ENCODE results near the gene YWHAE.
"Not testable (repeated sequence)": the region's sequence is repeated elsewhere in the genome, so short reads cannot be mapped to it uniquely, and the experiment has no call there.

Gene YWHAE

DNA sequence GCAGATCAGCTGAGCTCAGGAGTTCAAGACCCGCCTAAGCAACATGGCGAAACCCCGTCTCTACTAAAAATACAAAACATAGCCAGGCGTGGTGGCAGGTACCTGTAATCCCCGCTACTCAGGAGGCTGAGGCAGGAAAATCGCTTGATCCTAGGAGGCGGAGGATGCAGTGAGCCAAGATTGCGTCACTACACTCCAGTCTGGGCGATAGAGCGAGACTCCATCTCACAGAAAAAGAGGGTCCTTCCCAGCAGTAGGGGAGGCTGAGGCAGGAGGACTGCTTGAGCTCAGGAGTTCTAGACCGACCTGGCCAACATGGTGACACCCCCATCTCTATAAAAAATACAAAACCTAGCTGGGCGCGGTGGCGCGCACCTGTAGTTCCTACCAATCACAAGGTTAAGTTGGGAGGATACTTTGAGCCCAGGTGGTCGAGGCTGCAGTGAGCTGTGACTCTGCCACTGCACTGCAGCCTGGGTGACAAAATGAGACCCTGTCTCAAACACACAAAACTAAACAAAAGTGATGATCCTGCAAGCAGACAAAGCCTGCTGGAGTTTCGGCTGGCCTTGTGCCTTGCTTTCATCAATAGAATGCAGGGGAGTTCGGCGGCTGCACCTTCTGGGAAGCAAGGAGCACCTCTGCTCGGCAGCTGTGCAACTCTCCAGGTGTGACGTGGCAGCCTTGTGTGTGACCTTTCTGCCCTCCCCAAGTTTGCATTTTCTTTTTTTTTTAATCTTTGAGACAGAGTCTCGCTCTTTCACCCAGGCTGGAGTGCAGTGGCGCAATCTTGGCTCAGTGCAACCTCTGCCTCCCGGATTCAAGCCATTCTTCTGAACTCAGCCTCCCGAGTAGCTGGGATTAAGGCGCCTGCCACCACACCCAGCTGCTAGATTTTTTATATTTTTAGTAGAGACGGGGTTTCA lies 12.4 kb upstream of the YWHAE start:
- DNase-seq = no peak

DNA sequence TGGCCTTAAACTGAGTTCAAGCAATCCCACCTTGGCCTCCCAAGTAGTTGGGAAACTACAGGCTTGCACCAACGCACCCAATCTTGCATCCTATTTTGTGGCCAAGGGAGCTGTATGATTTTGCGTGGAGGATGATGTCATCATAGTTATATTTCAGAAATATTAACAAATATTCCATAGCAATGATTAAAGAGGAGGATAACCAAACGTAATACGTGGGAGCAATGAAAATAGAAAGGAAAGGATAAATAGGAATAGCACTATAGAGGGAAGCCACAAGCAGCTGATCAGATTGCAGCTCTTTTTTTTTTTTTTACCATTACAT lies 2.2 kb upstream of the YWHAE start:
- no peak for DNase-seq

DNA sequence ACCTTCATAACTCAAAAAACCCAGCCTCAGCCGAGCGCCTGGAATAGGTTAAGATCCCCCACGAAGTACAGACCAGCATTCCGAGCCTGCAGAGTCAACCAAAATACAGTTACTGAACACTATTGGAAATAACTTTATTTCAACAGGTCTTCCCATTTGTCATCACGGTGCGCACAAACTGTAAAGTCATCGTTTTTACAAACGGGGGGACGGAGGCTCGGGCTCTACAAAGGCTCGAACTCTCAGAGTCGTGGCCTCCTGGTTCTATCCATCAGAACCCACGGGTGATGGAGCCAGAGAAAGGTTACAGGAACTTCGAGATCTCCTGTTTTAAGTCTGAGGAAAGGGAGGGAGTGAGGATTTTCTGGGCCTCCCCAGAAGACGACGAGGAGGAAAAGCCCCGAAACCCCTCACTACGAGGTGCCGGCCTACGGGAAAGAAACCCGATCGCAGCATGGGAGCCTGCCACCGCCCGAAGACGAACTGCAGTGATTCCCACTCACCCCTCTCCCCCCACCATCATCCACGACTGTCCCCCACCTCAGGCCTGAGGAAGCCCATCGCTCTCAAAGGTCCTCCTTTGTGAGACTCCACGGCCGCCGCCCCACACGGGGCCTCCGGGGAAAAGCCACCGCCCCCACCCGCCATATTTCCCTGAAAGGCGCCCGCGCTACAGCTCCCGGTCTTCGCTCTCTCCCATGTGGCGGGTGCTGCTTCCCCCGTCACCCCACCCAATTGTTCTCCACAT lies 917 bp downstream of the YWHAE start:
- DNase-seq = no peak

DNA sequence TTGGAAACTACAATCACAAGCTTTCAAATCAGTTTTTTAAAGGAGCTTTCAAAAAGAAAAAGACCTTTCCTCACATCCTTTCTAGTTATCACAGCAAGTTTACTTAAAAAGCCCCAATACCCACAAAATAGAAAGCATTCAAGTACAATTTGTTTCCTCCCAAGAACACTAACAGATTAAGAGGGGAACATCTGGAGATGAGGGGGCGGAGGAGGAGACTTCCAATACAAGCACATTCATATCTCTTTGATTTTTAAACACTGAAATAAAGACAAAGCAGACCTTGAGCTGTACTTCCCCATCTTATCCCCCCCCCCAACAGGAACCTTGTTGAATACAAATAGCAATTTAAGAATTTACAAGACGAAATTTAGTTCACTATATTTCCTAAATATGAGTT lies 2.0 kb downstream of the YWHAE start:
- no peak for DNase-seq

DNA sequence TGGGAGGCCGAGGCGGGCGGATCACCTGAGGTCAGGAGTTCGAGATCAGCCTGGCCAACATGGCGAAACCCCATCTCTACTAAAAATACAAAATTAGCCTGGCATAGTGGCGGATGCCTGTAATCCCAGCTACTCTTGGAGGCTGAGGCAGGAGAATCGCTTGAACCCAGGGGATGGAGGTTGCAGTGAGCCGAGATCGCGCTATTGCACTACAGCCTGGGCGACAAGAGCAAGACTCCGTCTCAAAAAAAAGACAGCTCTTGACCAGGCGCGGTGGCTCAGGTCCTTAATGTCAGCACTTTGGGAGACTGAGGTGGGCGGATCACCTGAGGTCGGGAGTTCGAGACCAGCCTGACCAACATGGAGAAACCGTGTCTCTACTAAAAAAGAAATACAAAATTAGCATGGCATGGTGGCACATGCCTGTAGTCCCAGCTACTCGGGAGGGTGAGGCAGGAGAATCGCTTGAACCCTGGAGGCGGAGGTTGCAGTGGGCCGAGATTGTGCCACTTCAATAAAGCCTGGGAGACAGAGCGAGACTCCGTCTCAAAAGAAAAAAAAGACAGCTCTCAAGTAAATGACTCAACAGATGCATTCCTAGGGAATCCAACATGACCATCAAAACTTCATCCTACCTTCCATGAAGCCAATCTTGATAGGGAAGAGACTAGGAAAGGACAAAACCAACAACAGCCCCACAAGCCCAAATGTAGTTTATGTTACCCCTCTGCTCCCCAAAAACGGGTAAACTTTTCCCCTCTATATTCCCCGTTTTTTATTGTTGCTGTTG lies 4.0 kb downstream of the YWHAE start:
- DNase-seq = not testable (repeated sequence)

DNA sequence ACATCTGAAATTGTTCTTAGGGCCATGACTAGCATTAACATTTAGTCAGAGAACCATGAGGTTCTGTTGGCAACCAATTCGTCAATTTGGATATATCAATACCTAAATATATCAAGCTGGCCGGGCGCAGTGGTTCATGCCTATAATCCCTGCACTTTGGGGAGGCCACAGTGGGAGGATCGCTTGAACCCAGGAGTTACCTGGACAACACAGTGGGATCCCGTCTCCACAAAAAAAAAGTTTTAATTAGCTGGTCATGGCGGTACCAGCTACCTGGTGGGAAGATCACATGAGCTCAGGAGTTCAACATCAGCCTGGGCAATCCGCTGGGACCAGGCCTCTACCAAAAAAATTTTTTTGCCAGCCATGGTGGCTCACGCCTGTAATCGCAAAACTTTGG lies 8.4 kb downstream of the YWHAE start:
- DNase-seq = no peak

DNA sequence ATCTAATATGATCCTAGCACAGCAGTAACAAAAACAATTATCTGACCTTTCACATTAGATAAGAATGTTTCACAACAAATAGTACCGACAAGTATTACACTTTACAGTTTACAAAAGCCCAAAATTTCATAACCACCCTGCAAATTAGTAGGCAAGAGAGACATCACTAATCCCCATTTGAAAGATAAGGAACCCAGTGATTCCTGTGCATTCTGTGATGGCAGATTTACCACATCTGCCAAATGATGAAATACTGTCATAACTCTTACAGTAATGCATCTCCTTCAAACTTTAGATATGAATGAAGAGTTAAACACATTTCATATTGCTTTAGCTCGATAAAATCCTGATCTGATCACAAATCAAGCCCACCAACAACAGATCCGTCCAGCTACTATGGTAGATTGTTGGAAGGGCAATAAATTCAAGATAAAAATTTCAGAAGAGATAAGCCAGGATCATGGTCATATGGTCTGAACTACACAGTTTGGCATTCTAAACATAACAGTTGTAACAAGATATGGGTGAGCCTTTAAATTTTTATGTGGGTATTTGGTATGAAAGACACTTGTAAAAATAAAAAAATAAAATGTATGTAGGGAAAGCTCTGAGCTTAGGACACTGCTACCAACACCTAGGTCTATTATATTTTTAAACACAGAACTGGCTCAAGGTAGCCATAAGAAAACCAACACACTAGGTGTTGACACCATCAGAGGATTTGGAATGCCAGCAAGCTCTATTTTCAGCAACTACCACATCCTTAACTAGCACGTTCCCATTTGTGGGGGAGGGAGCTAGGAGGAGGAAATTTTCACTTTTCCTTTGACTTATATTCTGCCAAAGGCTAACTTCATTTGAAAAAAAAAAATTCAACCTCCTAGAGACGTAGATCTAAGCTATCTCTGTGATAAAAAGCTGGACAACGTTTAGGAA lies 9.3 kb downstream of the YWHAE start:
- no peak for DNase-seq

DNA sequence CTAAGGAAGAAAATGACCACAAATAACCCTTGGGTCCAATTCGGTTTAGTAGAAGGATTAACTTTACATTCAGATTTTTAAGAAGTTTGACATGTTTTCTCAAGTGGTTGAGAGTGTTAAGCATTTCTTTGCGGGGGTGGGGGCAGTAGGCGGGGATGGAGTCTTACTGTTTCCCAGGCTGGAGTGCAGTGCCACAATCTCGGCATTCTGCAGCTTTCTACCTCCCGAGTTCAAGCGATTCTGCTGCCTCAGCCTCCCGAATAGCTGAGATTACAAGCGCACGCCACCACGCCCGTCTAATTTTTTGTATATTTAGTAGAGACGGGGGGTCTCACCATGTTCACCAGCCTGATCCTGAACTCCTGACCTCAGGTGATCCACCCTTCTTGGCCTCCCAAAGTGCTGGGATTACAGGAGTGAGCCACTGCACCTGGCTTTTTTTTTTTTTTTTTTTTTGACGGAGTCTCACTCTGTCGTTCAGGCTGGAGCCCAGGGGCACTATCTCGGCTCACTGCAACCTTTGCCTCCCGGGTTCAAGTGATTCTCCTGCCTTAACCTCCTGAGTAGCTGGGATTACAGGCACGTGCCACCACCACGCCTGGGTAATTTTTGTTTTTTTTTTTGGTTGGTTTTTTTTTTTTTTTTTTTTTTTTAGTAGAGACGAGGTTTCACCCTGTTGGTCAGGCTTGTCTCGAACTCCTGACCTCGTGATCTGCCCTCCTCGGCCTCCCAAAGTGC lies 12.4 kb downstream of the YWHAE start:
- DNase-seq = not testable (repeated sequence)

DNA sequence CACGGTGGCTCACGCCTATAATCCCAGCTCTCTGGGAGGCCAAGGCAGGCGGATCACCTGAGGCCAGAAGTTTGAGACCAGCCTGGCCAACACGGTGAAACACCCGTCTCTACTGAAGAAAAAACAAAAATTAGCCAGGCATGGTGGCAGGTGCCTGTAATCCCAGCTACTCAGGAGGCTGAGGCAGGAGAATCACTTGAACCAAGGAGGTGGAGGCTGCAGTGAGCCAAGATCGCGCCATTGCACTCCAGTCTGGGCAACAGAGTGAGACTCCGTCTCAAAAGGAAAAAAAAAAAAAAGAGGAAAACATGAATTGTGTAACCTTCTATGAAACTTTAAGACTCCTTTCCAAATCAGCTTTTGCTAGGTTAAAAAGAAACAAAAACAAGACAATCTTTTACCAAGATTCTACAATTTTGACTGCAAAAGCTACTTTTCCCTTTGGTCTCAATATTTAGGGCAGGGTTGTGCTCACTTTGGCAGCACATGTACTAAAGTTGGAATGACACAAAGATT lies 13.3 kb downstream of the YWHAE start:
- DNase-seq = not testable (repeated sequence)

DNA sequence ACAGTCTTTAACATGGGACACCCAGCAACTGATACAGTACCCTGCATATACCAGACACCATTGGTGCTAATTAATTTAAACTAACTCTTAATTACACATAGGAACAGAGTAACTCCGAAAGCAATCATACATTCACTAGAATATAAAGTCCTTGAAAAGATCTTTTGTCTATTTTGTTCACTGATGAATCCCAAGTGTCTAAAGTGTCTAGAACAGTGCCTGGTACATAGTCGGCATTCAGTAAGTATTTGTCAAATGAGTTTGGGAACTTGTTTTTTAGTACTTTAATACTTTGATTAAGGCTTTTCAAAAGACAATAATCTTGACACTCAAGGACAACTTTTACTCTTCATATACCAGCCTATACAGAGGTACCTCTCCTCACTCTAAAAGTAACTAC lies 13.8 kb downstream of the YWHAE start:
- DNase-seq = no peak

DNA sequence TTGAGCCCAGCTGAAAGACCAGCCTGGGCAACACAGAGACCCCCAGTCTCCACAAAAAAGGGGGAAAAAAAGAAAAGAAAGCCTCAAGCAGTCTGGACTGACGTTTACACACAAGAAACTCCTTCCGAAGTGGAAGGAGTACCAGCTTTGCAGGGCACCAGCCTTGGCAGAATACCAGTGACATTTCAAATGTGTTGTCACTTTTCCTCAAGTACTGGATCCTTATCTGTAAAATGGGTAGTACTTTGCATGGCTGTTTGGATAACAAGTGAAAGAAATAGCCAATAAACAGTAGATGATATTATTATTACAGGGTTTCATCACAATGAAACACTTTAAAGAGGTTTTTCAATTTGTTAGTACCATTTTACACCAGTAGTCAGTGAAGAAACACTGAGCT lies 14.2 kb downstream of the YWHAE start:
- DNase-seq = no peak

DNA sequence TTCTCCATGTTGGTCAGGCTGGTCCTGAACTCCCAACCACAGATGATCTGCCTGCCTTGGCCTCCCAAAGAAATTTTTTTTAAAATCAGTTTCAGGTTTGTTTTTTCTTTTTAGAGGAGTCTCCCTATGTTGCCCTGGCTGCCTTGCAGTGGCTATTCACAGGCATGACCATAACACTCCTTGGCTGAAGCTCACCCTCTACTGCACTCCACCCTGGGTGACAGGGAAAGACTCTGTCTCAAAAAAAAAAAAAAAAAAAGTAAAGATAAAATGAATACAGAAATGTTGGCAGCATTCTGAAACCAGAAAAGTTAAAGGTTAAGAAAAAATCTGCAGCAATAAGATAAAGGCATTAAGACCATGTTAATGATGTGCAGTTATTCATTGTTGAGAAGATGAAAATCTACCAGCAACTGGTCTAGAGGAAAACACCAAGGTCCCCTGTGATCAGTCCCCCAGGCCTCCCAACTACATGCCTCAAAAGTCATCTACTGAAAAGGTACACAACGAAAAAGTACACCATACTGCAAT lies 15.1 kb downstream of the YWHAE start:
- no peak for DNase-seq

DNA sequence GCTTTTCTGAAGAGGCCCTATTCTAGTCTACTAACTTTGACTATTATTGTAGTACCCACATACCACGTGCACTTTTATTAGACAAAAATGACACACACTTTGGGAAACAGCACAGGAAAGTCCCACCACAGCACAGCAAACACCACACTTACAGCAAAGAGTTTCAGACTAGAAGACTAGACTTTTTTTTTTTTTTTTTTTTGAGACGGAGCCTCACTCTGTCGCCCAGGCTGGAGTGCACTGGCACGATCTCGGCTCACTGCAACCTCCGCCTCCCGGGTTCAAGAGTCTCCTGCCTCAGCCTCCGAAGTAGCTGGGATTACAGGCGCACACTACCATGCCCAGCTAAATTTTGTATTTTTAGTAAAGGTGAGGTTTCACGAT lies 20.1 kb downstream of the YWHAE start:
- no peak for DNase-seq

DNA sequence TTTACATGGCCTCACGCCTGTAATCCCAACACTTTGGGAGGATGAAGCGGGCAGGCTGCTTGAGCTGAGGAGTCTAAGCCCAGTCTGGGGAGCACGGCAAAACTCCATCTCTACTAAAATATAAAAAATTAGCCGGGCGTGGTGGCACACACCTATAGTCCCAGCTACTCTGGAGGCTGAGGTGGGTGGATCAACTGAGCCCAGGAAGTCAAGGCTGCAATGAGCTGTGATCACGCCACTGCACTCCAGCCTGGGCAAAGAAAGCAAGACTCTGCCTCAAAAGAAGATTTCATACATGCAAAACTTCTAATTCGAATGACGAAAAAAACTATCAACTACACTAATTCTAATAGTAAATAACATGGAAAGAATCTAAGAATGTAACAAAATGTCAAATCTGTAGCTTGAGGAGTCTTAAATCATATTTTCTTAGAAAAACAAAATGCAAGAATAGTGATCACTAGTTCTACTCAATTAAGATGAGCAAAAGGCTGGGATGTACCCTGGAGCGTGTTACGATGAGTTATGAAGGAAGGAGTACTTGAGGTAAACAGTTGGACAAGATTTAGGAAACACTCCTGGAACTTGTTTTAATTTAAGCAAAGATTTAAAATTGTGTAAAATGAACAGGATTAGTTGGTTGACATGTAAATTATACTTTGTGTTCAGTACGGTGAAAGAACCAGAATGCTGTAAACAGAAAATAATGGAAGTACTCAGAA lies 20.7 kb downstream of the YWHAE start:
- DNase-seq = no peak

DNA sequence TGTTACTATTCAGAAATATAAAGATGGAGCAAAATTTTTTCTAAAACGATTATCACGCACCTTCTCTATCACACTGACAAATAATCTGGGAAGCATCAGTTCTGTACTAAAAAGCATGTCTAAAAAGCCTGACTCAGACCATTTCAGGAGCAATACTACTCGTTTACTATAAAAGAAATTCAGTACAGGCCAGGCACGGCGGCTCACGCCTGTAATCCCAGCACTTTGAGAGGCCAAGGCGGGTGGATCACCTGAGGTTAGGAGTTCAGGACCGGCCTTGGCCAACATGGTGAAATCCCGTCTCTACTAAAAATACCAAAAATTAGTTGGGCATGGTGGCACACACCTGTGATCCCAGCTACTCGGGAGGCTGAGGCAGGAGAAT lies 21.6 kb downstream of the YWHAE start:
- not testable (repeated sequence) for DNase-seq

DNA sequence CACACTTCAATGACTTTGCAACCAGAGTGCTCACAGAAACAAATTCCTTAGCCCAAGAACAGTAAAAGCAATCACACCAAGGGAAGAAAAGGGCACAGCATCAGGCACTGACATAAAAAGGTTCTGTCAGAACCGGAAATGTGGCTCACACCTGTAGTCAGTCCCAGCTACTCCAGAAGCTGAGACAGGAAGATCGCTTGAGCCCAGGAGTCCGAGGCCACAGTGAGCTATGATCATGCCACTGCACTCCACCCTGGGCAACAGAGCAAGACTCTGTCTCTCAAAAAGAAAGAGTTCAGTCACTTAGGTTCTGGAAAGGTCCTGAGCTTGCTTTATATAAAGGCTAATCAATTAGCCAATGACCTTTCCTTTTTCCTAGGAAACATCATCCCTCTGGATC lies 22.7 kb downstream of the YWHAE start:
- no peak for DNase-seq

DNA sequence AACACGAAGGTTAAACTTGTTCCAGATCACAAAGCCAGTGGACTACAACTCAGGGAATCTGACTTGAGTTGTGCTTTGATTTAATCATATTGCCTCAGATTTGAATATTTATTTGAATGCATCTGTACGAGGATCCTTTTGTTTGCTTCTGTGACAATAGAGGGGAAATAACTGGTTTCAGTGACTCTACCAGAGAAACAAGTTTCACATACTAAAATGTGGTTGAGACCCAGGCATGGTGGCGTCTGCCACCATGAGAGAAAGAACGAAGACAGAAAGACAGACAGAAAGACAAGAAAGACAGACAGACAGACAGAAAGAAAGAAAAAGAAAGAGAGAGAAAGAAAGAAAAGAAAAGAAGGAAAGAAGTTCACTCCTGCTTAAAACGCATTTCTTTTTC lies 24.0 kb downstream of the YWHAE start:
- DNase-seq = no peak

DNA sequence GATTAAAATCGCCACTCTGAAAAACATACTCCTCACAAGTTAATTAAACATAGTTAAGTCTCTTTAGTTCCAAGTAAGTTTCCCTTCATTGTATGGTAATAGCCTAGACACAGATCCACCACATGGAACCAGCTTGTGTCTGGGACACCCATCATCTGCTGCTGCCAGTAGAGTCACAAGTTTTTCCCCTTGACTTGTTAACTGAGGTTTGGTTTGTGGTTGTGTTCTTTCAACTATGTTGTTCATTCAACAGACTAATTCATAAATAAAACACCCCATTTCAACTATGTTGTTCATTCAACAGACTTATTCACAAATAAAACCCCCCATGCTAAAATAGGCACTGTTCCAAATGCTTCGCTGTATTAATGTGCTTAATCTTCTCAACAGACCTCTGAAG lies 24.4 kb downstream of the YWHAE start:
- no peak for DNase-seq

DNA sequence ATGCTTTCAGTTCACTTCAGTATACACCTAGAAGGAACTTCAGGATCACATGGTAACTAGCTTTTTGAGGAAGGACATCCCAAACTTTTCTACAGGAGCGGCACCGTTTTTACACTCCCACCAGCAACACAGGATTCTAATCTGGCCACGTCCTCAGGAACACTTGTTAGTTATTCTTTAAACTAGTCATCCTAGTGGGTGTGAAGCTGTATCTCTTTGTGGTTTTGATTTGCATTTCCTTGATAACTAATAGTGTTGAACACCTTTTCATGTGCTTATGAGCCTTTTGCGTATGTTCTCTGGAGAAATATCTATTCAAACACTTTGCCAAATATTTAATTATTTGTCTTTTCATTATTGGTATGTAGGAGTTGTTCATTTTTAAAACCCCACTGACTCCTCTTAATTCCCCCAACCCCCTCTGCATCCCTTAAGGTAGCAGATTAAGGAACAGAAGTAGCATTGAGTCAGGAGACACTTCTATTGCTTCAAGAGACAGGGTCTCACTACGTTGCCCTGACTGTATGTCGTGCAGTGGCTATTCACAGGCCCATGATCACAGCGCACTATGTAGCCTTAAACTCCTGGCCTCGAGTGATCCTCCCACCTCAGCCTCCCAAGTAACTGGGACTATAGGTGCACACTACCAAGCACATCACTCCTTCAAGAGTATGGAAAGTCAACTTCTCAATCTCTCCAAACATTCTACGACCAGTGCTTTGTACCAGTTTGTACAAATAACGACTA lies 25.4 kb downstream of the YWHAE start:
- DNase-seq = no peak

DNA sequence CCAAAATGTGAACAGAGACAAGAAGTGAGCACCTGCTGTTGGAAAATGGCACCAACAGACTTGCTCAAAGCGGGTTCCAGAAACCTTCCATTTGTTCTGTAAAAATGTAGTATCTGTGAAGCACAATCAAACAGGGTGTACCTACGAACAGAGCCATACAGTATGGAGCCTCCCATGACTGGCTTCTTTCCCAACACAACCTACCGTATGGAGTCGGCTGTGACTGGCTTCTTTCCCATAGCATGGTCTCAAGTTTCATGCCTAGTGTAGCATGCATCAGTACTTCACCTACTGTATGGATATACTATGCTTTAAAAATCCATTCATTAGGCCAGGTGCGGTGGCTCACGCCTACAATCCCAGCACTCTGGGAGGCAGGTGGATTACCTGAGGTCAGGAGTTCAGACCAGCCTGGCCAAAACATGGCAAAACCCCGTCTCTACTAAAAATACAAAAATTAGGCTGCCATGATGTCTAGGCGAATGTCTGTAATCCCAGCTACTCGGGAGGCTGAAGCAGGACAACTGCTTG lies 26.2 kb downstream of the YWHAE start:
- no peak for DNase-seq
